HG02610 (cell line): Measurements from ENCODE around the gene DALRD3.
"Not testable (repeated sequence)": the region's sequence is repeated elsewhere in the genome, so short reads cannot be mapped to it uniquely, and the experiment has no call there.

Experiments
- ATAC-seq: cut with Tn5 transposase; IDR thresholded peaks from one replicate; pipeline ENCODE4 v1.9.1; 2021; ENCODE audit warnings: mild to moderate bottlenecking, moderate library complexity; ENCODE audit not compliant: unreplicated experiment

Gene DALRD3

DNA sequence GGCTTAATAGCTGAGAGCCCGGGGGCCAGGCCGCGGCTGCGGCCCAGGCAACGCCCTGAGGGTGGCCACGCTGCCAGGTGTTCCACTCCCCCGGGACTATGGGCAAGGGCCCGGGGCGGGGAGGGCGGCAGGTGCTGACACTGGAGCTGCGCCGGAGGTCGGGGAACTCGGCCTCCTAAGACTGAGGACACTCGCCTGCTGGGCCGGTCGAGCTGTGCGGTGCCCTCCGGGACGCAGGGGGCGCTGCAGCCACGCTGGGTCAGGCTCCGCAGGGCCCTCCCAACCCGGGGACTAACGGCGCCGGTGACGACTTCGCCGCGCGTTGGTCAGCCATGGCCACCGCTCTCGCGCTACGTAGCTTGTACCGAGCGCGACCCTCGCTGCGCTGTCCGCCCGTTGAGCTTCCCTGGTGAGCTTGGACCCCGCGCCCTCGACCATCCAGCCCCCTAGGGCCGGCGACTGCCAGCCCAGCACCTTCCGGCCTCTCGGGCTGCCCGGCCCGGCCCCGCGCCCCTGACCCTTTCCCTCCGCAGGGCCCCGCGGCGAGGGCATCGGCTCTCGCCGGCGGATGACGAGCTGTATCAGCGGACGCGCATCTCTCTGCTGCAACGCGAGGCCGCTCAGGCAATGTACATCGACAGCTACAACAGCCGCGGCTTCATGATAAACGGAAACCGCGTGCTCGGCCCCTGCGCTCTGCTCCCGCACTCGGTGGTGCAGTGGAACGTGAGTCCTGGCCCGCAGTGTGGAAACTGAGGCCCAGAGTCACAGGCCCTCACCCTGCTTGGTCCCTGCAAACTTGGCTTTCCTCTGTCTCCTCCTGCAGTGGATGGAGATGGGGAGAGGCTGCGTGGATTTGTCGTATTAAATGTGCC lies 3.7 kb upstream of the DALRD3 start, which contains the start of gene NDUFAF3:
Gene NDUFAF3 (plus strand): TSS at position 309 of the 875 bp plus-strand sequence. CDS start 24 bp downstream, at position 333.
- ATAC-seq: peak; percentile 62

DNA sequence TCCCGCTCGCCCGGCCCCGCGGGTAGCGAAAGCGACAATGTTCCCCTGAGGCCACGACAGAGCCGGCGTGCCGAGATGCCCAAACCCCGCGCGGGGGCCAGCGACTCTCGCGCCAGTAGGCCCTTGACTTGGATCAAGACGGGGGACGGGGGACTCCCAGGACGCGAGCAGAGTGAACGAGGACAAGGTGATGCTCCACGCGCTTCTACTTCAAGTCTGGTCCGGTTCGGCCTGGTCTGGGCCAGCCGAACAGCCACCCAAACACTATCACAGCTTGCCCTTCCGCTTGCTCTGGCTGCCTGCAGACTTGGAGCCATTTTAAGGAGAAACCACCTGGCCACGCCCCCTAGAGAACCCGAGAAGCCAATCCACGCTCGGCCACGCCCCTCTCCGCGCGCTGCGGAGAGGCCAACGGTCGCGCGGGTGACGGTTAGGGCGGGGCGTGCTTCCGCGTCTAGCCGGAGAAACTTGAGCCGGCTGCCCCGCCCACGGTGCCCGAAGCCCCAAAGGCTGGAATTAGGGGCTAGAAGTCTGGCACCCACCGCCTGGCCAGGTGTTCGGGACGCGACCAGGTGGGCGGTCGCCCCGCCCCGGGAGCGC lies 2.9 kb upstream of the DALRD3 start:
- ATAC-seq: peak; percentile 47

DNA sequence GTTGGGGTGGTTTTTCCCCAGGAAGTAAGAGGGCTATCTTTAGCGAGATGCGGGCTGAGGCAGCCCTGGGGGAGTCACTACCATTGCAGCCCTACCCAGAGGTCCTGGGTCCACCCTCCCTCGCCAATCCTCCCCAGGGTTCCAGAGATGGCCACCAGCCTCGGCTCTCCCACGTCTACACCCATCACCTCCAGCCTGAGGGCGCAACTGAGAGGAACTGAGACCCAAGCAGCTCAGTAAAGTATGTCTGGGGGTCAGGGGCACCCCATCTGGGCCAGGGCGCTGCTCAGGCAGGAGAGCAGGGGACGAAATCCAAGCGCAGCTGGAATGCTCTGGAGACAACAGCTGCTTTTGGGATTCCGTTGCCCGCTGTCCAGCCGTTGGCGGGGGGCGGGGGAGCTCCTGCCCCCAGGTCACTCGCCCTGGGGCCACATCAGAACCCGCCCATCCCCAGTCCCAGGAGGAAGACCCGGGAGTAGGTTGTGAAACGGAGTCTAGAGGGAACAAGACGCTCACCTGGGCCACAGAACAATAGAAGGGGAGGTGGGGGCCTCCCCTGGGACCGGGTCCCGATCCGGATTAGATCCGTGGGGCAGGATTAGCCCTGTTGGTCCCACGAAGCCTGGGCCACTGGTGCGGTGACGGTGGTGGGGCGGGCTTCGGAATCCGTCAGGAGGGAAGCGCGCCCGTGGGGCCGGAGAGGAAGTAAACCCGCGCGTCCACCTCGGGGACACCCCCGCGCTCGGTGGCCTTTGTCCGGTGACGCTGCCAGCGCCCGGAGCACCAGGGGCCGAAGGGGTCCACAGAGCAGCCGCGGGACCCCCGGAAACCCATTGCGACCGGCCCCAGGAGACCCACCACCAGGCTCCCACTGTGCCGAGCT lies 2.2 kb upstream of the DALRD3 start:
- no peak for ATAC-seq

DNA sequence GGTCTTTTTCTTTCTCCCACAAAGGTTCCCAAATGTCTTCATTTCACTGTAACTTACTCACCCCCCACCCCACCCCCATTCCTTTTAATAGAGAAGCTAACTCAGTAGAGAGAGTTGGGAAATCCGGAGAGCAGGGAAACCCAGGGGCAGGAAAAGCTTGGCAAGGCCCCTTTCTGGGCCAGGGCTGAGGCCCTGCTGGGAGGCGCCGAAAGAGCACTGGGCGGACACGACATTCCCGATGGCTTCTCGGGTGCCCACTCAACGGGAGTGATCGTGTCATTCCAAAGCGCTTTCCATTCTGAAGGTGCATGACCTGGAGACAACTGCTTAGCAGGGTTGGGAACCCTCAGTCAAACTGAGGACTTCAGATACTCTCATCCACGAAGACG lies 1.6 kb upstream of the DALRD3 start:
- no peak for ATAC-seq

- no peak for ATAC-seq
Measured at GRCh38 chr3:49018707-49019006, 277 bp upstream of the DALRD3 start.

GRCh38 chr3:49017229-49017970 lies 980 bp downstream of the DALRD3 start:
- ATAC-seq: no peak

- ATAC-seq: no peak
Measured at GRCh38 chr3:49016414-49017228, 1.8 kb downstream of the DALRD3 start.

GRCh38 chr3:49015765-49016164 lies 2.6 kb downstream of the DALRD3 start:
- ATAC-seq: no peak

DNA sequence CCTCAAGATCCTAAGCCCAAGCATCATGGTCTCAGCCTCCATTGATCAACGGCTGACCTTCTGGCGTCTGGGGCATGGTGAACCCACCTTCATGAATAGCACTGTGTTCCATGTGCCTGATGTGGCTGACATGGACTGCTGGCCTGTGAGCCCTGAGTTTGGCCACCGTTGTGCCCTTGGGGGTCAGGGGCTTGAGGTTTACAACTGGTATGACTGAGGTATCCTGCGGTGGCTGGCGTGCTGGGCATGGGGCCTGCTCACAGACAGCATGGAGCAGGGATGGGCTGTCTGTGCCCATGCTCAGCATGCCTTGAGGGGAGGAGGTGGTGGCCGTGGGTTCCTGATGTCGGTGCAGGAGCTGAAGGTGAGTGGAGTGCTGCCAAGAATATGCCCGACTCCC lies 3.3 kb downstream of the DALRD3 start:
- ATAC-seq: no peak

DNA sequence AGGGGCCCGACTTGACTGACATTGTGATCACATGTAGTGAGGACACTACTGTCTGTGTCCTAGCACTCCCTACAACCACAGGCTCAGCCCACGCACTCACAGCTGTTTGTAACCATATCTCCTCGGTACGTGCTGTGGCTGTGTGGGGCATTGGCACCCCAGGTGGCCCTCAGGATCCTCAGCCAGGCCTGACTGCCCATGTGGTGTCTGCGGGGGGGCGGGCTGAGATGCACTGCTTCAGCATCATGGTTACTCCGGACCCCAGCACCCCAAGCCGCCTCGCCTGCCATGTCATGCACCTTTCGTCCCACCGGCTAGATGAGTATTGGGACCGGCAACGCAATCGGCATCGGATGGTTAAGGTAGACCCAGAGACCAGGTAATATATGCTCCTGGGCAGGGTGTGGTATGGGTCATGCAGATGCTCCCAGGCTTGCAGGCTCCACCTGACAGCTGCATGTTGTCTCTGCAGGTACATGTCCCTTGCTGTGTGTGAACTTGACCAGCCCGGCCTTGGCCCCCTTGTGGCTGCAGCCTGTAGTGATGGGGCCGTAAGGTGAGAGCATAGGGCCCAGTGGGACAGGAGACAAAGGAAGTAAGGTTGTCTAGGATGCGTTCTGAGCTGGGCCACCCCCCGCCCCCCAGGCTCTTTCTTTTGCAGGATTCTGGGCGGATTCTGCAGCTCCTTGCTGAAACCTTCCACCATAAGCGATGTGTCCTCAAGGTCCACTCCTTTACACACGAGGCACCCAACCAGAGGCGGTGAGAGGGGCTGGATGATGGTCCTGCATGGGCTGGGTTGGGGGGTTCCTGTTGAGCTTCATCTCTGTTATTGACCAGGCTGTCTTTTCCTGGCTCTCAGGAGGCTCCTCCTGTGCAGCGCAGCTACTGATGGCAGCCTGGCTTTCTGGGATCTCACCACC lies 4.4 kb downstream of the DALRD3 start:
- no peak for ATAC-seq

DNA sequence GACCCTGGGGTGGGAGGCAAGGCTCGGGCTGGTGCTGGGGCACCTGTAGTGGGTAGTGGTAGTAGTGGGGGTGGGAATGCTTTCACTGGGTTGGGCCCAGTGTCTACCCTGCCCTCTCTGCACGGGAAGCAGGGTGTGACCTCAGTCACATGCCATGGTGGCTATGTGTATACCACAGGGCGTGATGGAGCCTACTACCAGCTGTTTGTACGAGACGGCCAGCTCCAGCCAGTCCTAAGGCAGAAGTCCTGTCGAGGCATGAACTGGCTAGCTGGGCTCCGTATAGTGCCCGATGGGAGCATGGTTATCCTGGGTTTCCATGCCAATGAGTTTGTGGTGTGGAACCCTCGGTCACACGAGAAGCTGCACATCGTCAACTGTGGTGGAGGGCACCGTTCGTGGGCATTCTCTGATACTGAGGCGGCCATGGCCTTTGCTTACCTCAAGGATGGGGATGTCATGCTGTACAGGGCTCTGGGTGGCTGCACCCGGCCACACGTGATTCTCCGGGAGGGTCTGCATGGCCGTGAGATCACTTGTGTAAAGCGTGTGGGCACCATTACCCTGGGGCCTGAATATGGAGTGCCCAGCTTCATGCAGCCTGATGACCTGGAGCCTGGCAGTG lies 5.2 kb downstream of the DALRD3 start:
- no peak for ATAC-seq

GRCh38 chr3:49012441-49013017 lies 5.9 kb downstream of the DALRD3 start:
- no peak for ATAC-seq

DNA sequence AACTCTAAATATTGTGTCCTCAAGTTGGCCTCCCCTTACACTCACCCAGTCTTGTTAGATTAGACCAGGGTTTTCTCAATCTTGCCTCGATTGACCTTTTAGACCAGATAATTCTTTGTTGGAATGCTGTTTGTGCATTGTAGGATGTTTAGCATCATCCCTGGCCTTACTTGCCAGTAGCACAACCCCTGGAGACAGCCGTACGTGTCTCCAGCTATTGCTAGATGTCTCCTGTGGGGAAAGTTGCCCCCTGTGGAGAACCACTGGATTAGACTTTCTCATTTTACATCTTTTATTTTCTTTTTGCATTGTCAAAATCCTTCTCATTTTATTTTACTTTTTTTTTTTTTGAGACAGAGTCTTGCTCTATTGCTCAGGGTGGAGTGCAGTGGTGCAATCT lies 9.0 kb downstream of the DALRD3 start:
- ATAC-seq: no peak

GRCh38 chr3:49008627-49009026 lies 9.8 kb downstream of the DALRD3 start:
- ATAC-seq: not testable (repeated sequence)

GRCh38 chr3:49007771-49008528 lies 10.4 kb downstream of the DALRD3 start:
- ATAC-seq: peak; percentile 41

- ATAC-seq: peak; percentile 87
Measured at GRCh38 chr3:49007068-49007770, 11.2 kb downstream of the DALRD3 start, which contains the start of gene WDR6. WDR6 (plus strand) TSS chr3:49007391; CDS start chr3:49007432, 41 bp downstream.
